HG02678 (cell line): Measurements from ENCODE around the gene ATP6V1B1.

Source experiments
- ATAC-seq: cut with Tn5 transposase; IDR thresholded peaks from one replicate; pipeline ENCODE4 v1.9.1; 2021; ENCODE audit warnings: mild to moderate bottlenecking, moderate library complexity; ENCODE audit not compliant: unreplicated experiment

ATP6V1B1 gene

DNA sequence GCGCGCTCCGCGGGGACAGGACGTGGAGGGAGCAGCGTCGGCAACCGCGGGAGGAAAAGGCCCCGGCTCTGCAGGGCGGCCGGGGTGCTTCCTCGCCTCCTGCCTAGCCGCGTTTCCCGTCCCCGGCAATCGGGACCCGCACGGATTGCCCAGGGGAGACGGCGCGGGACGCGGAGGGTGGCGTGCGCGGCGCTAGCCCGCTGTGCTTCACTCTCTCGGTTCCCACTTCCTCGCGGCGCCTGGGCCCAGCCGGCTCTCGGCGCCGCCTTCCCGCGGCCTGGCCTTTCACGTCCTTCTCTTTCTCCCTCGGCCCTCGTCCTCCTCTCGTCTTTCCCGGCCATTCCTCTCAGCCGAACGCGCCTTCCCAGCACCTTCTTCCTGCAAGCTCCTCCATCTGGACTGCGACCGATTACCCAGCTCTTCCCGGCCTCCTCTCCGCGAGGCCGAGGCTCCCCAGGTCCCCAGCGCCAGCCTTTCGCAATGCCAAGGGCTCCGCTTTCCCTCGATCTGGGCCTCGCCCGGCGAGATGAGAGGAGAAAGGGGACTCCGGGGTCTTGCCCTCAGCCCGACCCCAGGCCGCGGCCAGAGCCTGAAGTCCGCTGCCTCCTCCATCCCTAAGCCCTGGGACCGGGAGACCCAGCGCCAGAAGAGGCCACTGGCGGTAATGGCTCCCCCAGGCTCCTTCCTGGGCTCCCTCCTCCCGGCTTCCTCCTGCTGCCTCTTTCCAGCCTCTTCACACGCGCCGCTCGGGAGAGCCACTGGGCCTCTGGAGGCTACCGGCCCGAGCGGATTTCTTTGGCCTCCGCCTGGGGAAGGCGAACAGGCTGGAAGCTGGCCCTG is 34.3 kb upstream of the ATP6V1B1 start:
- ATAC-seq: no peak

DNA sequence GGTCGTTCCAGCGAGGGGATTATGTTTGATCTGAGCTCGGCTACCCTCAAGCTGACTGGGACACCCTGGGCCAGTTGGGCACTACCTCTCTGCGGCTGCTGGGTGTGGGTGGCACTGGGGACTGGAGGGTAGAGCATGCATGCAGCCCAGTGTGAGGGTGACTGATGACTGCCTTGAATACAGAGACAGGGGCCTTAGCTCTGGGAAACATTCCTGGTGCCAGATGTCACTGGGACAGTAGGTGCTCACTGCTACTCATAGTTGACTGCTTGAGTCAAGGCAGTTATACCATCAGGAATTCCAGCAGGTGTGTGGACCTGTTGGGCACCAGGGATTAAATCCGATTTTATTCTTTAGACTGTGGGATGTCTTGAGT is 33.6 kb upstream of the ATP6V1B1 start:
- ATAC-seq: no peak

DNA sequence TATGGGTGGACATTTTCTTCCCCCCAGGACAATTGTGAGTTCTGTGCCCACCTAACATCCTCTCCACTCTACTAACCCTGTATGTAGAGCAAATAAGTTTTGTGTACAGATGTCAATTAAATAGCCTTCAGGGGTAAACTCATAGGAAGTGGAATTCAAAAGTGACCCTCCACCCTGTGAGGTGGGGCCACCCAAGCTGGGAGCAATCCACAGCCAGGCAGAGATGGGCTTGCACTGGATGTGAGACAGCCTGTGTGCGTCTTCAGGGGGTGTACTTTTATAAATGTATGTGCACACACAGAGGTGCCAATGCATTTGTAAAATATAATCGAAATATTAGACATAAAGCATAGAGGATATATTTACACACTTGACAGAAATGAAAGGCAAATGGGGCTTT is 33.1 kb upstream of the ATP6V1B1 start:
- ATAC-seq: no peak

DNA sequence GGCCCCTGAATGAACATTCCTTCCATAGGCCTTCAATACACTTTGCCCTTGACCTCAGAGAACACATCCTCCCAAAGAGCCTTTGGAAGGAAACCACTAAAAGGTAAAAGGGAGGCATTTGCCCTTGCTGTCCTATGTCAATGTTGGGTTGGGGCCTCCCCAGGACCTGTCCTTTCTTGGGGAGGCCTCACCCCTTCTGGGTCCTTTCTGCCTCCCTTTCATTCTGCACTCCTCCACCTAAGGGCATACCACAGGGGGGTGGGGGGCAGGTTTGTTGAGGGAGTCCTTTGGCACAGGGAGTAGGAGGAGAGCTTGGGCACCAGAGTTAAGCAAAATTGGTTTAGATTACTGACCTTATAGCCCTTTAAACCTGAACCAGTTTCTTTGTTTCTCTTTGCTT is 32.5 kb upstream of the ATP6V1B1 start:
- ATAC-seq: no peak

DNA sequence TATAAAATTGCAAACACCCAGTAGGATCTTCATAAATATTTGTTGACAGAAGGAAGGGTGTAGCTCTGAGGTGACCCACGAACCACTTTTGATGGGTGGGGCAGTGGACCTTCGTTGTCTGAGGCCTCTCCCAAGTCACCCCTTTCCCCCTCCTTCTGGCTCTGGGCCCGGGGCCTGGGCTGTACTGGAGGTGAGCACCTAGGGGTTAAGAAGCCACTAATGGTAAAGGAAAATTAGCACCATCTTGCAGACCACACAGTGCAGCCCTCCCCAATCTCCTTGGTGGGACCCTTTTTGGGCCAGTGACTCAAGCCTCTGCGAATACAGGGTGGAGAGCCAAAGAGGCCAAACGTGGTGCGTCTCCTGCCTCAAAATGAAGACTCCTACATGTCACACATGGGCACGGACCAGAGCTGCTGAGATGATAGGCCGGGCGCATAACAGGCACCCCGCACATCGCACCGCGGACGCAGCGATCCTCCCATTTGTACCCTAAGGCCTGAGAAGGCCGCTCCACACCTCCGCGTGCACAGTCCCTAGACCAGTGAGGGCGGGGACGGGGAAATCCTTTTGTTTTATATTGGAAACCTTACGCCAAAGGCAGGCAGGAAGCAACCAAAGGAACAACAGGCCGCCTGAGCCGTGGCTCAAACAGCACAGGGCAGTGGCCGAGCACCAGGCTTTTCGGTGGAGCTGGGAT is 31.9 kb upstream of the ATP6V1B1 start:
- no peak for ATAC-seq

DNA sequence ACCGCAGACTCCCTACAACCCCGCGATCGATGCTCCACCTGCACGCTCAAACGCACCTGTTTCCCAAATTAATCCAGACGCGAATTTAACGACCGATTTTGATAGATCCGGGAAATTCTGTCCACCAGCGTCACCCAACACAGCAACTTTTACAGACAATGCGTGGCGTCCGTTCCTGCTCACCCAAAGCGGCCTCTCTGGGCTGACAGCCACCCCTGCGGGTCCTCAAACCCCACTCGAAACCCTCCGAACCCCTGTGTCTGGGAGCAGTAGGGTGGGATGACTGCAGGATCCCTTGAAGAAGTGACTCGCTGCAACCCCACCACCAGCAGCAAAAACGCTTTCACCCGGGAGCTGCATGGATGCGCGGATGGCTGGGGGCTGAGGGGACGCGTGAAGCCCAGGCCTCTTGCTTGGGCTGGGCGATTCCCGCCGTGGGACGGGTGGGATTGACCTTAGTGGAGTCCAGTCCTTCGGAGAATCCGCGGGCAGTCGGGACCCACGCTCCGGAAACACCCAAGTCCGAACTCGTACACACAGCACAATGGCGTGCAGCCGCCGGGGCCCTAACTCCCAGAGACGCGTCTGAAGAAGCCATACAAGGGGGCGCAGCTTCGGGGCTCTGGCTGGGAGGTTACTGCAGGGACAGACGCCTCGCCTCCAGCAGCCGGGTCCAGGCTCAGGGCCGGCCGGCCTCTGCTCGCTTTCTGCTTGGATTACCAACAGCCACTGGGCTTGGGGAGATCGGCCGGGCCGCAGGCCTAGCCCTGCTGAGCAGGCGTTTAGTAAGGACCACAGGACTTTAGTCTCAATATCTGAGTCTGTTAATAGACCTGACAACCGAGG is 31.1 kb upstream of the ATP6V1B1 start:
- ATAC-seq: no peak

DNA sequence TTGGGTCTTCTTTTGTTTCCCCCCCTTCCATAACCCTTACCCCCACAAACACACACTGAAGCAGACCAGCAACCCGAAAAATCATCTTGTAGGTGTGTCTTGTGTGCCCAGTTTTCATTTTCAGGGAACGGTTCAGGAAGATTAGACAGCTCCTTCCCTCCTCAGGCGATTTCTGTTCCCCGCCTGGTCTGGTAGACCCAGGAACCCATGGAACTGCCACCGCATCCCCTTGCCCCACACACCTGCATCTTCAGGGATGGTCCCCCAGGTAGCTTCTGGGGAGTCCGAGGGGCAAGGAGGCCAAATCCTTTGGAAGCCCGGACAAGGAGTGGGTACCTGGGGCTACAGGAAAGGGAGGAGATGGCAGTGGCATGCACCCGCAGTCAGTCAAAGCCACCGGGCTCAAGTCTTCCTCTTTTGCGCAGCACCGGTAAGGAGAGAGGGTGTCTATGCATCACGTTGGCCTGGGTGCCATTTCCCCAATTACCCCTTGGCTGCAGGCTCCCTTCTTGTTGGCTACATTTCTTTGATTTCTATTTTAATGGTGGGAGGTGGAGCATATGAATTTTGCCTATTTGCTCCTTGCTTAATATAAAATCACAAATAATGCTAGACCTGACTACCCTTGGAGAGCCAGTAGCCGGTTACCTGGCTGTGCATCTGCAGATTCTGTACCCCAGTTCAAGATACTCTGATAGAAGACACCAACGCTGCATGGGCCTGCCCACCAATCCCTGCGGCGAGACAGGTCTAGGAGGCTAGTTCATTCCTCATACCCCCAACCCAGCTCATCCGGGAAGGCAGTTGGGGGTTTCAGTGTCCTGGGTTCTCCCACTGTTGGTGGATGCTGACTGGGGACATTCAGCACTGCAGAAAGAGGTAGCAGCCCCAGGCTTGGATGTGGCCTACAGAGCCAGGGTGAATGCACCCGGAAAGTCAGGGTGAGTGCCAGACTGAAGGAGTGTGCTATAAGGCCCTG is 30.0 kb upstream of the ATP6V1B1 start:
- ATAC-seq: no peak

DNA sequence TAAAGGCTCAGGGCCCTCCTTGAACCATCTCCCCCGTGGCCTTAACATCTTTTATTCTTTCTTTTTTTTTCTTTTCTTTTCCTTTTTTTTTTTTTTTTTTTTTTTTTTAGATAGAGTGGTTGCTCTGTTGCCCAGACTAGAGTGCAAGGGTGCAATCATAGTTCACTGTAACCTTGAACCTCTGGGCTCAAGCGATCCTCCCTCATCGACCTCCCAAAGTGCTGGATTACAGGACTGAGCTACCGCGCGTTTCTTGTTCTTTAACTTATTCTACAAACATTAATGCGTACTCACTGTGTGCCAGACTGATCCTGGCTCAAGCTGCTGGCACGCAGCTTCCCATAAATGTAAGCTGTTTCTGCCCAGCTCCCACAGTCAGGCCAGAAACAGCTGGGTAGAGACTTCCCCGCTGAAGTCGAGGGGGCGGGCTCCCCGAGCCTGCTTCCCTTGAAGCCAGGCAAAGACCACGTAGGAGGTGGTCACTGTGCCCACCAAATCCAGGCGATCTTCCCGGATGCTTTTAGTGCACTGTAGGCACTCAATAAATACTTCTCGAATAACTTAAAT is 29.2 kb upstream of the ATP6V1B1 start:
- ATAC-seq: no peak

DNA sequence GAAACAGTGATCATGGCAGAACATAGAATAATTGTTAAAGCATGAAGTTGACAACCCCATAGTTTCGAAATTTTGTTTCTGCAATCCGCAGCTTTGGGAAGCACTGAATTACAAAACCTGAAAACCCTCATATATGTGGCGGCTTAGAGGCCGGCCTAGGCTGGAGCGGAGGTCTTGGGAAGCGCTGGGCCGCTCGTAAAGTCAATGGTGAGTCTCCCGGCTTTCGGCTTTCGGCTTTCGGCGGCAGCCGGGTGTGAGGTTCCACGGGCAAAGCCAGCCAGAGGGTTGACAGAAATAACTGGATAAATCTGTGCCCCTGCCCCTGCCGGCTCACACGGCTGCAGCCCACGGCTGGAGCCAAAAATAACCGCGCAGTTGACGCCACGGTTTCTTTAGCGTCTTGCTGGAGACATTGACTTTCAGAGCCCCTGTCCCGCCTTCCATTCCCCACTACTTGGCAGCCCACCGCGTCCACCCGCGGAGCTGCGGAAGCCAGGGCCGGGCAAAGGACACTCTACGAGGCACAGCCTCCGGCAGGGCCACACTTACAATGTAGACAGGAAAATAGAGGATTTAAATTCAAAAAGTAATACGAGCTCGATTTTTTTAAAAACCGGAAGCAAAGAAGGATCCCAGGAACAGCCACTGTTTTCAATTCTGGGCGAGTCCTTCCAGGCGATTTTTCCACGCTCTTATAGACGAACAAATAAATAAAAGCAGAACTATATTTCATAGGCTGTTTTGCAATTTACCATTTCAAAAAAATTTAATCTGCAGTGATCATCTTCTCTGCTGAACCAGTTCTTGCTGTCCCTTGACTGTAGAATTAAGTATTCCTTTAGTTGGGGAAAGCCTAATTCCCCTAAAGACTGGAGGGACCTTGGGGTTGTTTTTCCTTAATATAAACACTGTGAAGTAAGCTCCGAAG is 28.3 kb upstream of the ATP6V1B1 start:
- no peak for ATAC-seq

DNA sequence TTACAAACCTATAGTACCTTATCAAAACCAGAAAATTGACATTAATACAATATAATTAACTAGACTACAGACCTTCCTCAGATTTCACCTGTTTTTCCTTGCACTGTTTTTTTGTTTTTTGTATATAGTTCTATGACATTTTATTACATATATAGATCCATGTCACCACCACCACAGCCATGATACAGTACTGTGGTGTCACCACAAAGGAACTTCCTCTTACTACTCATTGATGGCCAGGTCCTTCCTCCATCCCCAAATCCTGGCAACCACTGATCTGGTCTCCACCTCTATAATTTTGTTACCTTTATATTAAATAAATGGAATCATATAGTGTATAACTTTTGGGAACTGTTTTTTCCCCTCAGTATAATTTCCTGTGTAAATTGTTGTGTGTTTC is 19.4 kb upstream of the ATP6V1B1 start:
- no peak for ATAC-seq

DNA sequence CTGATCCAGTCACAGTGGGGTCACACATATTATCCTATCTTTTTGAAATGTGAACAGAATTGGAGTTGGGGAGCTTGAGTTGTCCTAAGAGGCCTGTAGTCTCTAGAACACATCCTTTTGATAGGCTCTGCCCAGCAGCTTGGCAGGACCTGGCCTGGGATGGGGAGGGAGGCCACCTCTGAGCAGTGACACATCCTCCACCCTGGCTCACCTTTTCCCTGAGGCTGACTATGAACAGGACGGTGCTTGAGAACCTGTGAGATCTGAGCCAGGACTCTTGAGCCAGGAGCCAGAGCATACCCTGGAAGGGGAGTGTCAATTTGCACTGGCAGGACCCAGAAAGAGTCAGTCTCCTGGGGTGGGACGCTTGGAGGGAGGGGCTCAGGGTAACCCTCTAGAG is 17.7 kb upstream of the ATP6V1B1 start:
- ATAC-seq: no peak

DNA sequence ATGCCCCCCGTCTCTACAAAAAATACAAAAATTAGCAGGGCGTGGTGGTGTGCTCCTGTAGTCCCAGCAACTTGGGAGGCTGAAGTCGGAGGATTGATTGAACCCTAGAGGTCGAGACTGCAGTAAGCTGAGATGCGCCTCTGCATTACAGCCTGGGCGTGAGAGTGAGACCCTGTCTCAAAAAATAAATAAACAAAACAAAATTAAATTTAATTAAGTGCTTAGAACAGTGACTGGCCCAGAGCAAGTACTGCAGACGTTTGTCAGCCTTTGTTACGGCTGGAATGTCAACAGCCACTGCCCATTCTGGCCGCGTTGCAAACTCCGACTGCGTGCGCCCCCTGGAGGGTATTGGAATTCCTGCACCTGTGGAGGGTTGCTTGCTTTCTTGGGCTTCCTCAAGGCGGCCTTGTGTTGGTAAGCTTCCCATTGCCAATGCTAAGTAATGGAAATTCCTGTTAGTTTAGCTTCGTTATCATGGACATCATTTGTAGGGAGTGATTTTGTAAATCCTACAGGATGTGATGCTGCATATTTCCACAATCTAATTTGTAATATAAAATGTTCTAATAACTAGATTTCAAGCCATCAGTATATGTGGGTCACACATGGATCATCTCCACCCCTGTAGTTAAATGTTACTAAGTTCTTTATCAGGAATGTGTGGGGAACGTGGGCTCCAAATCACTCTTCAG is 15.9 kb upstream of the ATP6V1B1 start:
- peak; percentile 61 for ATAC-seq

DNA sequence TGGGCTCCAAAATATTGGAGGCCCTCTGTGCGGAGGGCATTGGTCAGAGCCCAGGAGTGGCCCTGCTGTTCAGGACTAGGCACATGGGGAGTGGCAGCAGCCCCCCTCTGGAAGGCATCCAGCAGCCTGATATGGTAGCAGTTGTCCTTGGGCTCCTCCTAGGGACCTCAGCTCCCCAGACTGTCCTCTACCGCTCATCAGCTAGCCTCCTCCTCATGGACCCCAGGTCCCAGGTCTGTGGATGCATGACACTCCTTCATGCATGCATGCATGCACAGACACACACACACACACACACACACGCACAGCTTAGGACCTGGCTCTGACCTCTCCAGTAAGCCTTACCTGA is 15.4 kb upstream of the ATP6V1B1 start:
- ATAC-seq: no peak

DNA sequence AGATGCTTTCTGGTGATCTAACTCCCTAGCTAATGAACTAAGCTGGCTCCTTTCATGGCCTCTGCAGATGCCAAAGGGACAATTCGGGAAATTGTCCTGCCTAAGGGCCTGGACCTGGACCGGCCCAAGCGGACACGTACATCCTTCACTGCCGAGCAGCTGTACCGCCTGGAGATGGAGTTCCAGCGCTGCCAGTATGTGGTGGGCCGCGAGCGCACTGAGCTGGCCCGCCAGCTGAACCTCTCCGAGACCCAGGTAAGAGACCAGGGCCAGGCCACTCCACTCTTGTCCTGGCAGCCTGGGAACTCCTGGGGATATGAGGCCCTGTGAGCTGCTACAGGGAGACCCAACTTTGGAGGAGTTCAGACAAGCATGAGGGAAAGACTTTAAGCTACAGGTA is 14.7 kb upstream of the ATP6V1B1 start:
- no peak for ATAC-seq

DNA sequence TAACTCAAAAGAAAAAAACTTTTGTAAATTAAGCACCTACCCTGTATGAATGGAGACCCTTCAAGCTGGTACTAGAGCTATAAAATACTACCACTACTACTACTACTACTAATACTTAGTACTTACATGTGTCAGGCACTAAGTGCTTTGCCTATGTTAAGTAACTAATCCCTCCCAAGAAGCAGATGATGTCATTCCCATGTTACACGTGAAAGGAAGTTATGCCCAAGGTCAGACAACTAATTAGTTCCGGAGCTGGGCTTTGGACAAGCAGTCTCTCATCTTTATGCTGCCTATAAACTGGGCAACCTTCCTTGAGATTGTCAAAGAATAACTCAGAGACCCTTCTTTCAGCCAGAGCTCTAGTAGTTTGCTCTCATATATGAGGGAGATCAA is 13.9 kb upstream of the ATP6V1B1 start:
- ATAC-seq: no peak

DNA sequence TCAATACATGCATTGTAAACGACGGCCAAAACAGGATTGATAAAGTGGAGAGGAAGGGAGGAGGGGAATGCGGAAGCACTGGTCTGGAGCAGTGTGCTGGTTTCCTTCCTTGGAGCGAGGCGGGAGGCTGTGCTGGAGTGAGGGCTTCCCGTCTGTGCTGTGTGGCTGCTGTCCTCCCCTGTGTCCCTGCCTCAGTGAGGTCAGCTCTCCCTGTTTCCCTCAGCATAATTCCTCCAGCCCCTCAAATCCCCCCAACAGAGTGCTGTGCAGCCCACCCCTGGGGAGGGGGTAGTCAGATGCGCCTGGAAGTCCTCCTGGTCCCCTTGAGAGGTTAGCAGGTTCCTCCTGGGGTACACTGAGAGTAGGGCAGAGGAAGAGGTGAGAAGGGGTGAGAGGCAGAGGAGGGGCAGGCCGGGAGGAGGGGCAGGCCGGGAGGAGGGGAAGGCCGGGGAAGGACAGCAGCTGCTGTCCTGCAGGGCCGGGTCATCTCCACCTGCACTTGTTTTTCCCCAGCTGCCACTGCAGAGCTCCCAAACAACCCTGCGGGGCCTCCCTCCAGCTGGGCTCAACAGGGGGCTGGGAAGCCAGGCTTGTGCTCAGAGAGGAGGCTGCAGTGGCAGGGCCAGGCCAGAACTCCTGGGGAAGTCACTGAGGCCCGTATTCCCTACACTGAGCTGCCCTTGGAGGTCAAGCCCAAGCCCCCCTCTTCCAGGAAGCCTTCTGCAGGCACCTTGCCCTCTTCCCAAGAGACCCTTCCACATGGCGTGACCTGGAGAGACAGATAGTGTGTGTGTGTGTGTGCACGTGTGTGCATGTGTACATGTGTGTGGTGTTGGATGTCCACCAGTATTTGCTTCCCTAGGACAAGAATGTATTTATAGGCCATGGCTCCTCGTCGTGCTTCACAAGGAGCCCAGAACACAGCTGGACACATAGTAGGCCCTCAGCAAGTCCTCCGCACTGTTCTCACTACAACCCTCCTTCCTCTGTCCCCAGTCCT is 13.2 kb upstream of the ATP6V1B1 start:
- ATAC-seq: no peak

DNA sequence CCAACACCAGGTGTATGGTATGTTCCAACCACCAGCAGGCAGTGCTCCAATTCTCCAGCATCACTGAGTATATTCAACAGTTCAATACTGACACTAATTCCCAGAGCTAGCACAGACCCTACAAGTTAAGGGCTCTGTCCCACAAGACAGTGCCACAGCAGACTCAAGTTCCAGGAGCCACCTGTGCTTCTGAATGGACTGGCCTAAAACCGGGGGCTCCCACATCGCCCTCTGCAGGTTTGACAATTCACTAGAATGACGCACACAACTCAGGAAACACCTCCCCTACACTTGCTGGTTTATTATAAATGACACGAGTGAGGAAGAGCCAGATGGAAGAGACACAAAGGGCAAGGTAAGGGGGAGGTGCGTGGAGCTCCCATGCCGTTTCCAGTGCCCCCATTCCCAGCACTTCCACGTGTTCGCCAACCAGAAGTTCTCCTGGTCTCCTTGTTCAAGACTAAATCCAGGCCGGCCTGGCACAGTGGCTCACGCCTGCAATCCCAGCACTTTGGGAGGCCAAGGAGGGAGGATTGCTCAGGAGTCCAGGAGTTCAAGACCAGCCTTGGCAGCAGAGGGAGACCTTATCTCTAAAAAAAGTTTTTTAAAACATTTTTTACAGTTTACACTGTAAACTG is 12.2 kb upstream of the ATP6V1B1 start:
- ATAC-seq: no peak
